Measurements from ENCODE around the gene OLR1.

Gene OLR1

DNA sequence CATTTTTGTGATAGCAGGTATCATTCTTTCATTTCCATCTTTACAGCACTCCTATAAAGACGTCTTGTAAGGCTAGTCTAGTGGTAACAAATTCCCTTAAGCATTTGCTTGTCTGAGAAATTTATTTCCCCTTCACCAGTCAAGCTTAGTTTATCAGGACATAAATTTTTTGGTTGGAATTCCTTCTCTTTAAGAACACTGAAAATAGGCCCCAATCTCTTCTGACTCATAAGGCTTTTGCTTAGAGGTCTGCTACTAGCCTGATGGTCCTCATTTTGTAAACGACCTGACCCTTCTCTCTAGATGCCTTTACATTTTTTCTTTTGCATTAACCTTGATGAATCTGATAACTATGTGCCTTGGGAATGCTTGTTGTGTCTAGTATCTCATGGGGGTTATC lies 20.3 kb downstream of the OLR1 start:
- no peak for DNase-seq

DNA sequence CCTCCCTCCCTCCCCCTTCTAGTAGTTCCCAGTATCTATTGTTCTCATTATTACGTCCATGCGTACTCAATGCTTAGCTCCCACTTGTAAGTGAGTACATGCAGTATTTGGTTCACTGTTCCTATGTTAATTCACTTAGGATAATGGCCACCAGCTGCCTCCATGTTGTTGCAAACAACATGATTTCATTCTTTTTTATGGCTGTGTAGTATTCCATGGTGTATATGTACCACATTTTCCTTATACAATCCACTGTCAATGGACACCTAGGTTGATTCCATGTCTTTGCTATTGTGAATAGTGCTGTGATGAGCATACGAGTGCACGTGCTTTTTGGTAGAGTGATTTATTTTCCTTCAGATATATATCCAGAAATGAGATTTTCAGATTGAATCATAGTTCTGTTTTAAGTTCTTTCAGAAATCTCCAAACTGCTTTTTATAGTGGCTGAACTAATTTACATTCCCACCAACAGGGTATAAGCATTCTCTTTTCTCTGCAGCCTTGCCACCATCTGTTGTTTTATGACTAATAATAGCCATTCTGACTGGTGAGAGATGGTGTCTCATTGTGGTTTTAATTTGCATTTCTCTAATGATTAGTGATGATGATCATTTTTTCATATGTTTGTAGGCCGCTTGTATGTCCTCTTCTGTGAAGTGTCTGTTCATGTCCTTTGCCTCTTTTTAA lies 24.1 kb downstream of the OLR1 start:
- no peak for DNase-seq

DNA sequence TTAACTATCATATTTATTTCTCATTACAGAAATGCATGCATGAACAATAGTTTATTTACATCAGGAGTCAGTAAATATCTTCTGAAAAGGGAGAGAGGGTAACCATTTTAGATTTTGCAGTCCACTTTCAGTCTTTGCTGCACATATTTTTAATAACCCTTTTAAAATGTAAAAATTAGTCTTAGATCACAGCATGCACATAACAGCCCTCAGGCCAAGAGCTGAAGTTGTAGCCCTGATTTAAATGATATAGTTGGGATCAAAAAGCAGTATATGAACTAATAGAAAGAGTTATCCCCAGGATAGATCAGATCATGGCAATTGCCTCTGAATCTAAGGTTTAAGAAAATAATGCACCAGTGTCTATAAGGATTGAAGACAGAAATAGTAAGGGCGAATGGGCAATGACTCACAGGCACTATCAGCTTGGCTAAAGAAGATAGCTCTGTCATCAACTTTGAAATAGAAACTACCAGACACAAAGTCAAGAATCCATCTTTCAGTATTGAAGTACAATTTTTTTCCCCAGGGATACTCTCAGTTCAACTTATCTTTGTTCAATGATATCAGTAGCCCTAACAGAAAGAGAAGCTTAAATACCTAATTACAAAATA lies 28.8 kb downstream of the OLR1 start:
- no peak for DNase-seq

DNA sequence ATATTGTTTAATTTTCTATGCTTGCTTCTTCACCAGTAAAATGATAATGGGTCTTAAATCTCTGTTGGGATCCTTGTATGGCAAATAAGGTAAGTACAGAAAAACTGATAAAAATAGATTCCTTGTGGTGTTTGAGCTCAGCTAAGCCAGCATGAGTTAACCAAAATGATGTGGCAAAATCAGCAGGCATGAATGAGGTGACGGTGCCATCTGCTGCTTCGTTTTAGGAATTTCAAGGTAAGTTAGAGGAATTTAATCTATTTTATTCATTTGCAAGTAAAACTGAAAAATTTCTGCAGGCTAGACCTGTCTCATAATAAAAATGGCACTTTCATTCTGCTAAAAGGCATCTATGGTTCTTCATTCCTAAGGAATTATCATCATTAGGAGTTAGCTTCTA lies 31.9 kb downstream of the OLR1 start:
- DNase-seq, result no peak

DNA sequence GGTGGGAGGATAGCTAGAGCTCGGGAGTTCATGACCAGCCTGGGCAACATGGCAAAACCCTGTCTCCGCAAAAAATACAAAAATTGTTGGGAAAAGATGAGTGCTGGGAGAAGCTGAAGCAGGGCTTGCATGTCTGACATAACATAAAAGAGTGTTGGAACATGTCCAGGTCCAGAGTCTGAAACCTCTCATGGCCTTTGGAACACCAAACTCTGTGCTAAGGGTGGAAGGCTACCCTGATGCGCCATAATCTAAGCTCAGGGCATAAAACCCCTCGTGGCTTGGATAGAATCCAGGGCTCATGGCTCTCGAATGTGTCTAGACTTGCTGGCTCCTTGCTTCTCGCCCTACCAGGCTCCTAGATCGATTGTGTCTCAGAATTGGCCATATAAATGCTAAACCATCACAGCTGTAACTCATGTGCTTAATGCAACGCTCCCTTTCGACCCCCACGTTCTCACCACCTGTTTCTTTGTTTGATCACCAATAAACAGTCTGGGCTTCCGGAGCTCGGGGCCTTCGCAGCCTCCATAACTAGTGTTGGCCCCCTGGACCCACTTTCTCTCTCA lies 35.2 kb downstream of the OLR1 start:
- DNase-seq, result no peak

DNA sequence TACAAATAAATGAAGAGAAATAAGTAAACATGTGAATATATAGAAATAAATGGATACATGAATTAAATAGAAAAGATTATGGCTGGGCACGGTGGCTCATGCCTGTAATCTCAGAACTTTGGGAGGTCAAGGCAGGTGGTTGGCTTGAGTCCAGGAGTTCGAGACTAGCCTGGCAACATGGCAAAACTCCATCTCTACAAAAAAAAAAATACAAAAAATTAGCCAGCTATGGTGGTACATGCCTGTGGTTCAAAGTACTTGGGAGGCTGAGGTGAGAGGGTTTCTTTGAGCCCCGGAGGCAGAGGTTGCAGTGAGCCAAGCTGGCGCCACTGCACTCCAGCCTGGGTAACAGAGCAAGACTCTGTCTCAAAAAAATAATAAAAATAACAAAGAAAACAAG lies 36.8 kb downstream of the OLR1 start:
- no peak for DNase-seq

DNA sequence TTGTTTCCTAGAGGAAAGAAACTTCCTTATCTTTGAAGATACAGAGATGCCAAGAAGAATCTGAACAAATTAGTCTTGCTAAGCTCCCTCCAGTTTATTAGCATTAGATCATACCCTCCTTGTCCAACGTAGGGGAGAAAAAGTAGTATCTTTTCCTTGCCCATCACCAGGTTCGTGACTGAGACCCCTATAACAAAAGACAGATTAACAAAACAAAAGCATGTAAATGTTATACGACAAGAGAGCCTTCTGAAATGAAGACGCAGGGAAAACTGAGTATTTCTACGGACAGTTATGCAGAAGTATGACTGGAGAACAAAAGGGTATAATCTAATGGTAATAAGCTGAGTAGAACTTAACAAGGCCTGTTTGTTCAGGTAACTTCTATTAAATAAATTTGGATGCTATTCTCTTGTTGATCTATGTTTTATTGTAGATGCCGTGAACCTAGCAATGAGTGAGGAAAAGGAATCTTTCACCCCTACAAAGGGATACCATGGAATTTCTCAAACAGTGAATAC lies 39.0 kb downstream of the OLR1 start:
- DNase-seq, result no peak

DNA sequence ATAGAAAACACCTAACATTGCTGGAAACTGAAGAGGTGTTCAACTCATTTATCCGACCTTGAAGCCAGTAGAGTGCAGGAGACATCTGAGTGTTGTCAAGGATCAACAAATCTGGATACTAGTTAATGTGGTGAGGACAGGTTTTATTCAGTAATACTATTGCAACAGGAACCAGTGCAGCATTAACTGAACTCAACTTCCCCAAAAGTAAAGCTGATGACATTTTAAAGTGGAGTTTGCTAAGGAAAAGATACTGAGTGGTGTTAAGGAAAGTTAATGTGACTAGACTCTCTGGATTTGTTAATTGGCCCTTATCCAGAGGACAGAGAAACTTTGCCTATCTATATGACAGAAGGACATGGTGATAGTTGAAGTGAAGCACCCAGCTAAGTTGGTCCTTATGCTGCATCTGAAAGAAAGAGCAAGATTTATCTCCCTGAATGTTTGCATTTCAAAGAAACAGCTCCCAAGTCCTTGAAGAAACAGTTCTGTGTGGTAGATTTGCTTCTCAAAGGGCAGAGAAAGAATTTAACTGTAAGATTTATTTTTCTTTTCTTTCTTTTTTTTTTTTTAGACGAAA lies 40.7 kb downstream of the OLR1 start:
- peak; percentile 13 for DNase-seq

DNA sequence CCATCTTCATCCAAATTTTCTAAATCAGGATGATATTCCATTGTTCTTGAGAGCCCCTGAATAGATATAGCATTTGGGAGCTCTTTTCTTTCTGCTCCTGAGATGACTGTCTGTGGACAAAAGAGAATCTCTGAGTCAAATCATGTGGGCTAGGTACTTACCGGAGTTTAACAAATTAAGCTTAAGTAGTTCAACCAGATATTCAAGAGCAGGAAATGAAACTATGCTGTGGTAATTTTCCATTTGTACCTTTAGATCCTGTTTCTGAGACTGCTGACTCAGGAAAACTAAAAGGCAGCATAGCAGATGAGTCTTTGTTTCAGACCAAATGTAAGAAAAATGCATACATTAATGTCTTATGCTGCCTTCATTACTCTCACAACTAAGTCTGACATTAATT lies 41.9 kb downstream of the OLR1 start, which contains the start of gene CLEC7A:
TSS of gene CLEC7A (minus strand) at position 158 of the 400 bp plus-strand sequence. CDS start at position 41, 117 bp downstream.
- DNase-seq, result no peak

DNA sequence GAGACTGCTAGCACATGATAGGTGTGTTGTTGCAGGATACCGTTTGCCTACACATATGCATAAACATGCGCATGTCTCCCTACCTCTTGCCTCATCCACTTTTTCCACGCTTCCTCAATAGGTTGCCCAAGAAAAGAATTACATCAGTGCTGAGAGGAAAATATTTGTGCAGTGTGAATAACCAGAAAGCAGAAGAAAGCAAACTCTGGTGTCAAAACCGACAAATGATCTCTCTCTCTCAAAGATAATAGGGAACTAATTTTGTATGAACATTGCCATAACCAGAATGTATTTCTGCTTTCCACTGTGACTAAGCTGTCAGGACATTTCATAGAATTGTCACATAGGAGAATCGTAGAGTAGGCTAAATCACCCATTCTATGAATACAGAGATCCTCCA lies 43.2 kb downstream of the OLR1 start:
- peak; percentile 76 for DNase-seq

DNA sequence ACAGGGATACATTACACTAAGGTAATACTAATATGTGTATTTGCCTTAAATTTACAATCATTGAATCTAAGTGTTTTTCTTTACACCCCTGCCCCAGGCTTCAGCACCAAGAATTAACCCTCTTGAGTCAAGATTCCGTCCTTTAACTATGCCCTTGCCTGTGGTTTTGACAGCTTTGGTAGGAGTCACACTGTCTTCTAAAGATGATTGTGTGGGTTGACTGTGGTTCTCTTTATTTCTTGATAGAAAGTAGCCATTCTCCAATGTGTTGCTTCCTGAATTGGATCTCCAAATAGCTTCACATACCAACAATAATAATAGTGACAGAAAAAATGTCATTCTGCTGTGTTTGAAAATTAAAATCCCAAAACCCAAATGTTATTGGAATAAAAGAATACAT lies 45.5 kb downstream of the OLR1 start:
- DNase-seq, result no peak

DNA sequence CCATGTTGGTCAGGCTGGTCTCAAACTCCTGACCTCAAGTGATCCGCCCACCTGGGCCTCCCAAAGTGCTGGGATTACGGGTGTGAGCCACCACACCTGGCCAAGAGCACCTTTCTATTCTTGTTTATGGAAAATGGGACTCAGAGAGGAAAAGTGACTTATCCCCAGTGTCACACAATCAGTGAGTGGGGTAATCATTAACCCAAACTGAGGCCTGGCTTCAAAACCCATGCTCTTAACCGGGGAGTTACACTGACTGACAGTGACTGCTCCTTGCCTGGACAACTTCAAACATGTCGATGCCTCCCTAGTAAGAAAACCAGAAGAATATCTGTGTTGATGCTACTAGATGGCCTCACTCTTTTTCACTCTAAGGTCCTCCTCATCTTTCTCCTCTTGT lies 49.2 kb downstream of the OLR1 start:
- DNase-seq, result no peak

DNA sequence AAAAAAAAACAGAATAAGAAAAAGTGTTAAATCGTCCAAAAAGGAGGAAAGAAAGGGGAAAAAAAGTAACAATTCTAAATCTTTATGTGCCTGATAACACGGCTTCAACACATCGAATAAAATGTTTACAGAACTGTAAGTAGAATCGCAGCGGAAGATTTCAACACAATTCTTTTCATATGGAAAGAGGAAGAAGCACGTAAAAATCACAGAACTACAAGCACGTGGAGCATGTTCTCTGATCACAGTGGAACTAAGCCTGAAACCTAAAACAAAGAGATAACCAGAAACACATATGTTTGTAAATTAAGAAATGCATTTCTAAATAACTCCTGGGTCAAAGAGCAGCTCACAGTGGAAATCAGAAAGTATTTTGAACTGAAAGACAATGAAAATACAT lies 50.7 kb downstream of the OLR1 start:
- DNase-seq, result peak; percentile 76

DNA sequence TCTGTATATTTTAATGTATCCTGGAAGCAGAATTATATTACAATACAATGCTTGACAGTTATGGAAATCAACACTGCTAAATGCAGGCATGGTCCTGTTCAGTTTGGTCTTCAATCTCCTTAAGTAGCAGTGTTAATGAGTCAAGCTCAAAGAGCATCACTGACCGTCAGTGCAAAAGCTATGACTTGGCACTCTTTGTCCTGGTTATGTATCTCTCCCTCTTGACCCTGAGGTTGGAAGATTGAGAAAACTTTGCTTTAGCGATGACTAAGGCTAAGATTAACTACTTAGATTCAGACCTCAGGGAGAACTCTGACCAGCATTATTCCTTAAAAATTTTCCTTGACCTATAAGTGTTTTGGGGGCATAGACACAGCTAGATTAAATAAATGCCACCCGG lies 52.9 kb downstream of the OLR1 start:
- no peak for DNase-seq

DNA sequence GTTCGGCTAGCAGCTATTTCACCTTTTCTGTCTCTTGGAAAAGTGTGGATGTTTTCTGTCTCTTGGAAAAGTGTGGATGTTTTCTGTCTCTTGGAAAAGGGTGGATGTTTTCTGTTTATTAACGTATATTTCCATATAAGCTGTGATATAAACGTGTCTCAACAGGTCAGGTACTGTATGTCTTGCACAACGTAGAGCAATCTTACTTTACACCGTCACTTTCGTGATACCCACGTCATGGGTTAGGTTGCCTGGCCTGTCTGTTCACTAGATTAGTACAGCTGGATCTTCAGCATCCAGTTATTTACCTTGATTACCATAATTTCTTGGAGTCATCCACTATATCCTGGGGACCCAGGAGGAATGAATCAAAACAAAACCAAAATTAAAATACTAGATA lies 56.0 kb downstream of the OLR1 start:
- no peak for DNase-seq

DNA sequence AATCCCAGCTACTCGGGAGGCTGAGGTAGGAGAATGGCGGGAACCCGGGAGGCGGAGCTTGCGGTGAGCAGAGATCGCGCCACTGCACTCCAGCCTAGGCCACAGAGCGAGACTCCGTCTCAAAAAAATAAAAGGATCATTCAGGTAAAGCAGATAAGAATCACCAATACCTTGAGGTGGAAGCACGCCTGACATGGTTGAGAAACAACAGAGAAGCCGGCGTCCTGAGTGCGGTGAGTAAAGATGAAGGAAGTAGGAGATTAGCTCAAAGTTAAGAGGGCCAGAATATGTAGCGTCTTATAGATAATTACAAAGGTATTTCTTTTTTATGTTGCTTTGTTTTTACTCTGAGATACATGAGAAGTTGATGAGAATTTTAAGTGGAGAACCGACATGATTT lies 56.6 kb downstream of the OLR1 start:
- DNase-seq, result no peak

DNA sequence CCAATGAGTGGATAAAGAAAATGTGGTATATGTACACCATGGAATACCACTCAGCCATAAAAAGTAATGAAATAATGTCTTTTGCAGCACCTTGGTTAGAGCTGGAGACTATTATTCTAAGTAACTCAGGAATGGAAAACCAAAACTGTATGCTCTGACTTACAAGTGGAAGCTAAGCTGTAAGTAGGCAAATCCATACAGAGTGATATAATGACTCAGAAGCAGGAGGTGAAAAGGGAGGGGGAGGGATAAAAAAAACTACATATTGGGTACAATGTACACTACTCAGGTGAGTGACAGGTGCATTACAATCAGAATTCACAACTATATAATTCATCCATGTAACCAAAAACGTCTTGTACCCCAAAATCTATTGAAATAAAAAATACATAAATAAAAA lies 58.0 kb downstream of the OLR1 start:
- no peak for DNase-seq

DNA sequence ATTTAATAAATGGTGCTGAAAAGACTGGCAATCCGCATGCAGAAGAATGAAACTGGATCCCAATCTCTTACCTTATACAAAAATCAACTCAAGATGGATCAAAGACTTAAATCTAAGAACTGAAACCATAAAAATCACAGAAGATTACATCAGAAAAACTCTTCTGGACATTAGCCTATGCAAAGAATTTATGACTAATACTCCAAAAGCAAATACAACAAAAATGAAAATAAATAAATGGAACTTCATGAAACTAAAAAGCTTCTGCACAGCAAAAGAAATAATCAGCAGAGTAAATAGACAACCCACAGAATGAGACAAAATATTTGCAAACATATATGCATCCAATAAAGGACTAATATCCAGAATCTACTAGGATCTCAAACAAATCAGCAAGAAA lies 58.9 kb downstream of the OLR1 start:
- no peak for DNase-seq

DNA sequence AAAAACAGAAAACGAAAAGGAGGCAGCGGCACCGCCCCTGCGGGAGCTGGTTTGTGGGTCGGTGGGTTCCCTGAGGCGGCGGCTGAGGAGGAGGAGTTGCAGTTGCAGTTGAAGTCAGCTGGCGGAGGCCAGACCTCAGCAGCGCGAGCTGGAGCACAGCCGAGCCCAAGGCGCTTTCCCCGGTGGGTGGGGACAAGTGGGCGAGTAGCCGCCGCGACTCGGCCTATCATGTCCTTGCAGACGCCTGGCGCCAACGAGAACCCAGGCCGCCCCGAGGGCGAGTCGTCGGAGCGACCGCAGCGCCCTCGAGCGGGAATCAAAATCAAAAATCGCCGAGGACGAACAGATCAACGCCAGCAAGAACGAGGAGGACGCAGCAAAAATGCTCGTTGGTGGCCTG lies 60.5 kb downstream of the OLR1 start:
- no peak for DNase-seq

DNA sequence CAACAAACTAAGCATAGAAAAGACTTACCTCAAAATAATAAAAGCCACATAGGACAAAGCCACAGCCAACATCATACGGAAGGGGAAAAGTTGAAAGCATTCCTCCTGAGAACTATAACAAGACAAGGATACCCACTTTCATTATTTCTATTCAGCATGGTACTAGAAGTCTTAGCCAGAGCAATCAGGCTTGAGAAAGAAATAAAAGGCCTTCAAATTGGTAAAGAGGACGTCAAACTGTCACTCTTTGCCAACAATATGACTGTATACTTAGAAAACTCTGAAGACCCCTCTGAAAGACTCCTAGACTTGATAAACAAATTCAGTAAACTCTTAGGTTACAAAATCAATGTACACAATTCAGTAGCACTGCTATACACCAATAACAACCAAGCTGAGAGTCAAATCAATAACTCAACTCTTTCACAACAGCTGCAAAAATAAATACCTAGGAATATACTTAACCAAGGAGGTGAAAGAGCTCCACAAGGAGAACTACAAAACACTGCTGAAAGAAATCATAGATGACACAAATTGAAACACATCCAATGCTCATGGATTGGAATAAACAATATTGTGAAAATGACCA lies 61.6 kb downstream of the OLR1 start:
- DNase-seq, result no peak
